Measurements from ENCODE around the gene CDC73.
"Not testable (repeated sequence)": the region's sequence is repeated elsewhere in the genome, so short reads cannot be mapped to it uniquely, and the experiment has no call there.

GRCh38 chr1:193117167-193117566 is 4.7 kb upstream of the CDC73 start:
- not testable (repeated sequence) for TF ChIP-seq CTCF (optimal IDR thresholded peaks at IDR 0.05 in 1 of 3, IDR thresholded peaks at IDR 0.05 in 1 of 3, conservative IDR thresholded peaks at IDR 0.05 in 1 of 3; ENCODE audit: extremely low read depth in 1 of 3, insufficient read depth in 2 of 3, low read length in 3 of 3); EZH2 (IDR thresholded peaks at IDR 0.05; ENCODE audit: low read length)

Data from keratinocyte (primary cell).